GM19099 (cell line): ENCODE results near the gene MIPEP.
A peak's percentile ranks its signal among the peaks of the same experiment; 100 is the strongest.

ENCODE experiments used
- POLR2A ChIP-seq: IDR thresholded peaks from 3 replicates; pipeline ENCODE4 v1.6.1; 2011; ENCODE audit warnings: low read depth; ENCODE audit not compliant: insufficient read length; ENCODE audit errors: extremely low read depth

MIPEP gene

GRCh38 chr13:23888658-23889614 lies at the start of gene MIPEP:
Gene MIPEP (minus strand): TSS chr13:23889400. CDS start chr13:23889320, 80 bp downstream.
- TF ChIP-seq POLR2A: peak; percentile 63

GRCh38 chr13:23934520-23934919 lies 45.3 kb upstream of the MIPEP start:
- TF ChIP-seq POLR2A: no peak

- TF ChIP-seq POLR2A: no peak
These were observed 39.8 kb upstream of the MIPEP start for GRCh38 chr13:23928985-23929384.

GRCh38 chr13:23923031-23923430 lies 33.8 kb upstream of the MIPEP start:
- no peak for TF ChIP-seq POLR2A

GRCh38 chr13:23922005-23922932 lies 33.1 kb upstream of the MIPEP start:
- no peak for TF ChIP-seq POLR2A

GRCh38 chr13:23921451-23921888 lies 32.3 kb upstream of the MIPEP start:
- no peak for TF ChIP-seq POLR2A

- TF ChIP-seq POLR2A: no peak
These were observed 29.8 kb upstream of the MIPEP start for GRCh38 chr13:23919006-23919405.

GRCh38 chr13:23918208-23918607 lies 29.0 kb upstream of the MIPEP start:
- TF ChIP-seq POLR2A: no peak

- no peak for TF ChIP-seq POLR2A
These were observed 26.1 kb upstream of the MIPEP start for GRCh38 chr13:23915308-23915707.

GRCh38 chr13:23912469-23912868 lies 23.3 kb upstream of the MIPEP start:
- no peak for TF ChIP-seq POLR2A

GRCh38 chr13:23909606-23910005 lies 20.4 kb upstream of the MIPEP start:
- no peak for TF ChIP-seq POLR2A

GRCh38 chr13:23905766-23906165 lies 16.6 kb upstream of the MIPEP start:
- TF ChIP-seq POLR2A: no peak

- no peak for TF ChIP-seq POLR2A
These were observed 14.7 kb upstream of the MIPEP start for GRCh38 chr13:23903906-23904280.

- no peak for TF ChIP-seq POLR2A
These were observed 14.0 kb upstream of the MIPEP start for GRCh38 chr13:23902975-23903905.
